ENCODE measurements around the gene PCMT1. TPM values are rescaled to one million over a fixed set of nuclear protein-coding genes. Genes with fewer than 3 reads are reported as not detected.

PCMT1 gene
- total RNA-seq, 4 donors from 2014 or later, result 62.2 to 133 (median 77.9) TPM

DNA sequence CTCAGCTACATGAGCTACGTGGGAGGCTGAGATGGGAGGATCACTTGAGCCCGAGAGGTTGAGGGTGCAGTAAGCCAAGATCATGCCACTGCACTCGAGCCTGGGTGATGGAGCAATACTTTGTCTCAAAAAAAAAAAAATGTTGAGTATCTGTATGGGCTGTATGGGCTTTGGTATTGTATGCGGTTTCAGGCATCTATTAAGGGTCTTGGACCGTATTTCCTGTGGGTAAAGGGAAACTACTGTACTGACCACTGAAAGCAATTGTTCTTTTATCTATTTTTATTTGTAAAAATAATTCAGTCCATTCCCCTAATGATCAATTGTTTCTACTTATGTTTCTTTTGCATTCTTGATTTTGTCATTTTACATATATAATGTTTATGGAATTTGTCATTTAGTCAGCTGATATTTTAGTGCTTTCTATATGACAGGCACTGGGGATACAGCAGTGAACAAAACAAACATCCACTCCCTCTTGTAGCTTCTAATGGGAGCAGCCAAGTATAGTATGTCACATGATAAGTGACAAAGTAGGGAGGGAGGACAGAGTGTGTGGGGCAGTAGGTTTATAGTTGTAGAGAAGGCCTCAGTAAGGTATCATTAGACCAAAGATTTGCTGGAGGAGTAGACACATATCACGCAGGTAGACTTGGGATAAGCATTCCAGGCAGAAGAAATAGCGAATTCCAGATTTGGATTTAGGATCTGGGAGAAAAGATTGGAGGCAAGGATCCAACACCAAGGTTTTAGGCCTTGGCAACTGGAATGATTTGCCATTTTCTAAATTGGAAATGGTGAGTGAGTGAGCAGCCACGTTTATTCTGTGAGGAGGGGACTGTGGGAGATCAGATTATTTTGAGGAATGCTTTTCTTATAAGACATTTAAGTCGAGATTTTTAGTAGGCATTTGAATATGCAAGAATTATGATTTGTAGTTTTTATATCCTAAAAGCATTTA, 6.0 kb downstream of the PCMT1 start:
- H3K27ac ChIP-seq, result no peak overlapping the region
- H3K9me3 ChIP-seq, result no peaks in the 10 kb centered on the region
- no peak overlapping the region for H3K4me3 ChIP-seq (replicated peaks in 1 of 3)
- WGBS, 2 donors, result 77 to 84% methylated on average over 9 of the region's 9 CpGs
- intact Hi-C loops (cut with DNase I), result no loop called here
- H3K36me3 ChIP-seq, result no peaks in the 10 kb centered on the region
- H3K4me1 ChIP-seq, result peaks cover 22 to 36% of the 10 kb centered on the region in 2 donors
- TF ChIP-seq POLR2A (IDR thresholded peaks at IDR 0.05) (no peak), CTCF (IDR thresholded peaks at IDR 0.05) (no peak)
- DNase-seq, result no peak
- H3K27me3 ChIP-seq, result no peaks in the 10 kb centered on the region

GRCh38 chr6:149756261-149756636, 6.7 kb downstream of the PCMT1 start:
- H3K27me3 ChIP-seq, result no peaks in the 10 kb centered on the region
- no peaks in the 10 kb centered on the region for H3K9me3 ChIP-seq
- no peak overlapping the region for H3K27ac ChIP-seq
- DNase-seq, result no peak
- intact Hi-C loops (cut with DNase I), result no loop called here
- H3K4me1 ChIP-seq, result peaks cover 16 to 29% of the 10 kb centered on the region in 2 donors
- no peaks in the 10 kb centered on the region for H3K36me3 ChIP-seq
- WGBS, 2 donors, result 94 to 96% methylated on average over 7 of the region's 7 CpGs
- no peak overlapping the region for H3K4me3 ChIP-seq (replicated peaks in 1 of 3)
- no peak for TF ChIP-seq POLR2A (IDR thresholded peaks at IDR 0.05)

GRCh38 chr6:149761438-149761837, 11.9 kb downstream of the PCMT1 start:
- H3K27ac ChIP-seq, result no peak overlapping the region
- no peak overlapping the region for H3K4me3 ChIP-seq (replicated peaks in 1 of 3)
- intact Hi-C loops (cut with DNase I), result no loop called here
- no peak for DNase-seq
- no peaks in the 10 kb centered on the region for H3K9me3 ChIP-seq
- TF ChIP-seq CTCF (IDR thresholded peaks at IDR 0.05) (no peak), POLR2A (IDR thresholded peaks at IDR 0.05) (no peak)
- no peaks in the 10 kb centered on the region for H3K4me1 ChIP-seq
- no peaks in the 10 kb centered on the region for H3K27me3 ChIP-seq
- H3K36me3 ChIP-seq, result no peaks in the 10 kb centered on the region
- WGBS, 2 donors, result 95 to 98% methylated on average over 1 of the region's 1 CpG

DNA sequence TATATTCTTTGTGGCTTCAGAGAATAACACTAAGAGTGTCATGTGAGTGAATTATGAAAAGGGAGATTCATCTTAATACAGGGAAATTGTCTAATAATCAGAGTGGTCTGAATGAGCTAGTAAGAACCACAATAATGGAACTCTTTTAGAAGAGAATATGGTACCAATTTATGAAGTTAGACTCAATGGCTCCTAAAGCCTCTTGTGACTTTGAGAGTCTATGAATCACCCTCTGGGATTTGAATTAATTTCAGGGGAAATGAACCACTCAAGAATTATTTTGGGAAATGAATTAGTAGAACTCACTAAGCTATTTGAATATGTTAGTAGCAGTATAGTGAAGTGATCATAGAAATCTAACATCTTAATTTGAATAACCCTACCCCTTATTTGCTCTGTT, 14.3 kb downstream of the PCMT1 start:
- no peak for DNase-seq
- intact Hi-C loops (cut with DNase I), result no loop called here
- Histone ChIP-seq H3K4me3 (replicated peaks in 1 of 3) (no peak overlapping the region), H3K27me3 (no peaks in the 10 kb centered on the region), H3K4me1 (no peaks in the 10 kb centered on the region), H3K27ac (no peak overlapping the region), H3K36me3 (no peaks in the 10 kb centered on the region), H3K9me3 (no peaks in the 10 kb centered on the region)
- TF ChIP-seq POLR2A (IDR thresholded peaks at IDR 0.05) (no peak), CTCF (IDR thresholded peaks at IDR 0.05) (no peak)

- Histone ChIP-seq H3K4me1 (no peaks in the 10 kb centered on the region), H3K36me3 (no peaks in the 10 kb centered on the region), H3K27me3 (no peaks in the 10 kb centered on the region), H3K9me3 (no peaks in the 10 kb centered on the region), H3K4me3 (replicated peaks in 1 of 3) (no peak overlapping the region), H3K27ac (no peak overlapping the region)
- no peak for DNase-seq
- TF ChIP-seq POLR2A (IDR thresholded peaks at IDR 0.05), result no peak
- intact Hi-C loops (cut with DNase I), result no loop called here
- 71 to 86% methylated on average over 3 of the region's 3 CpGs for WGBS, 2 donors
Measured at GRCh38 chr6:149766156-149766769, 16.7 kb downstream of the PCMT1 start.

DNA sequence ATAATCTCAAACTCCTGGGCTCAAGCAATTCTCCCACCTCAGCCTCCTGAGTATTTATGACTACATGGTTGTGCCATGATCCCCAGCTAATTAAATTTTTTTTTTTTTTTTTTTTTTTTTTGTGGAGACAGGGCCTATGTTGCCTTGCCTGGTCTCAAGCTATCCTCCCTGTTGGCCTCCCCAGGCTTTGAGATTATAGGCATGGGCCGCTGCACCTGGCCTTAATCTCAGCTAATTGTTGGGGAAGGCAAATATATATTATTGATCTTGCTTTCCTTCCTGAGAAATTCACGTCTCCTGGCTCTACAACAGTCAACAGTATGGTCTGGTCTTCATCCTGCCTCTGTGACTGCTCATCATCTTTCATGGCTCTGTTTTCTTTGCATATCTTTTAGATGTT, 20.1 kb downstream of the PCMT1 start:
- Histone ChIP-seq H3K27ac (no peak overlapping the region), H3K4me1 (no peaks in the 10 kb centered on the region), H3K4me3 (replicated peaks in 1 of 3) (no peak overlapping the region), H3K27me3 (no peaks in the 10 kb centered on the region), H3K36me3 (peaks cover 0 to 5% of the 10 kb centered on the region in 2 donors), H3K9me3 (no peaks in the 10 kb centered on the region)
- TF ChIP-seq CTCF (IDR thresholded peaks at IDR 0.05) (no peak), POLR2A (IDR thresholded peaks at IDR 0.05) (no peak)
- intact Hi-C loops (cut with DNase I), result no loop called here
- no peak for DNase-seq
- 92 to 97% methylated on average over 2 of the region's 2 CpGs for WGBS, 2 donors

All from thyroid gland (tissue), 4 donors.